ENCODE results near the gene RASA1.

- TF ChIP-seq CTCF (IDR thresholded peaks at IDR 0.05) = no peak
- TF ChIP-seq POLR2A (IDR thresholded peaks at IDR 0.05) = no peak
- no peak for TF ChIP-seq POLR2AphosphoS5 (IDR thresholded peaks at IDR 0.05)
Measured at GRCh38 chr5:87266914-87267573, 639 bp upstream of the RASA1 start.
